ENCODE measurements around the gene SPTLC2.

The SPTLC2 gene

GRCh38 chr14:77508876-77509275 lies 107.6 kb downstream of the SPTLC2 start:
- Histone ChIP-seq H3K4me3 (ENCODE audit: low read length) (no peak overlapping the region), H3K27me3 (ENCODE audit: control insufficient read depth, insufficient read depth, low read length) (no peaks in the 10 kb centered on the region), H3K4me1 (ENCODE audit: control insufficient read depth, insufficient read depth, low read length) (no peaks in the 10 kb centered on the region), H3K9ac (ENCODE audit: low read length) (no peak overlapping the region), H3K36me3 (ENCODE audit: control insufficient read depth, insufficient read depth, low read length) (peaks cover 10% of the 10 kb centered on the region), H3K9me3 (ENCODE audit: control insufficient read depth, low read length) (no peaks in the 10 kb centered on the region)

GRCh38 chr14:77508249-77508648 lies 108.2 kb downstream of the SPTLC2 start:
- Histone ChIP-seq H3K4me3 (ENCODE audit: low read length) (no peak overlapping the region), H3K36me3 (ENCODE audit: control insufficient read depth, insufficient read depth, low read length) (peaks cover 10% of the 10 kb centered on the region), H3K27me3 (ENCODE audit: control insufficient read depth, insufficient read depth, low read length) (no peaks in the 10 kb centered on the region), H3K9me3 (ENCODE audit: control insufficient read depth, low read length) (no peaks in the 10 kb centered on the region), H3K4me1 (ENCODE audit: control insufficient read depth, insufficient read depth, low read length) (no peaks in the 10 kb centered on the region), H3K9ac (ENCODE audit: low read length) (no peak overlapping the region)

GRCh38 chr14:77507762-77508161 lies 108.7 kb downstream of the SPTLC2 start:
- no peaks in the 10 kb centered on the region for H3K27me3 ChIP-seq (ENCODE audit: control insufficient read depth, insufficient read depth, low read length)
- no peaks in the 10 kb centered on the region for H3K9me3 ChIP-seq (ENCODE audit: control insufficient read depth, low read length)
- no peaks in the 10 kb centered on the region for H3K4me1 ChIP-seq (ENCODE audit: control insufficient read depth, insufficient read depth, low read length)
- no peak overlapping the region for H3K9ac ChIP-seq (ENCODE audit: low read length)
- H3K36me3 ChIP-seq (ENCODE audit: control insufficient read depth, insufficient read depth, low read length) = peaks cover 10% of the 10 kb centered on the region
- no peak overlapping the region for H3K4me3 ChIP-seq (ENCODE audit: low read length)

- Histone ChIP-seq H3K4me1 (ENCODE audit: control insufficient read depth, insufficient read depth, low read length) (no peaks in the 10 kb centered on the region), H3K4me3 (ENCODE audit: low read length) (no peak overlapping the region), H3K9ac (ENCODE audit: low read length) (no peak overlapping the region), H3K36me3 (ENCODE audit: control insufficient read depth, insufficient read depth, low read length) (no peaks in the 10 kb centered on the region), H3K27me3 (ENCODE audit: control insufficient read depth, insufficient read depth, low read length) (peaks cover 6% of the 10 kb centered on the region), H3K9me3 (ENCODE audit: control insufficient read depth, low read length) (no peaks in the 10 kb centered on the region)
These were observed 111.4 kb downstream of the SPTLC2 start for GRCh38 chr14:77505031-77505430.

GRCh38 chr14:77503138-77503537 lies 113.3 kb downstream of the SPTLC2 start:
- no peaks in the 10 kb centered on the region for H3K9me3 ChIP-seq (ENCODE audit: control insufficient read depth, low read length)
- H3K4me1 ChIP-seq (ENCODE audit: control insufficient read depth, insufficient read depth, low read length) = peaks cover 5% of the 10 kb centered on the region
- H3K4me3 ChIP-seq (ENCODE audit: low read length) = no peak overlapping the region
- no peak overlapping the region for H3K9ac ChIP-seq (ENCODE audit: low read length)
- H3K36me3 ChIP-seq (ENCODE audit: control insufficient read depth, insufficient read depth, low read length) = no peaks in the 10 kb centered on the region
- H3K27me3 ChIP-seq (ENCODE audit: control insufficient read depth, insufficient read depth, low read length) = peaks cover 25% of the 10 kb centered on the region

GRCh38 chr14:77502109-77502782 lies 114.2 kb downstream of the SPTLC2 start:
- no peaks in the 10 kb centered on the region for H3K36me3 ChIP-seq (ENCODE audit: control insufficient read depth, insufficient read depth, low read length)
- peaks cover 29% of the 10 kb centered on the region for H3K27me3 ChIP-seq (ENCODE audit: control insufficient read depth, insufficient read depth, low read length)
- no peak overlapping the region for H3K4me3 ChIP-seq (ENCODE audit: low read length)
- H3K9ac ChIP-seq (ENCODE audit: low read length) = no peak overlapping the region
- H3K4me1 ChIP-seq (ENCODE audit: control insufficient read depth, insufficient read depth, low read length) = peaks cover 9% of the 10 kb centered on the region
- H3K9me3 ChIP-seq (ENCODE audit: control insufficient read depth, low read length) = no peaks in the 10 kb centered on the region

GRCh38 chr14:77498984-77499527 lies 117.4 kb downstream of the SPTLC2 start:
- Histone ChIP-seq H3K4me3 (ENCODE audit: low read length) (peak overlapping the region; percentile 14), H3K9me3 (ENCODE audit: control insufficient read depth, low read length) (no peaks in the 10 kb centered on the region), H3K36me3 (ENCODE audit: control insufficient read depth, insufficient read depth, low read length) (no peaks in the 10 kb centered on the region), H3K4me1 (ENCODE audit: control insufficient read depth, insufficient read depth, low read length) (peaks cover 9% of the 10 kb centered on the region), H3K9ac (ENCODE audit: low read length) (no peak overlapping the region), H3K27me3 (ENCODE audit: control insufficient read depth, insufficient read depth, low read length) (peaks cover 29% of the 10 kb centered on the region)

- H3K9ac ChIP-seq (ENCODE audit: low read length) = no peak within 1 kb of the TSS
- H3K4me3 ChIP-seq (ENCODE audit: low read length) = peak within 1 kb of the TSS; percentile 14
- no peaks in the 10 kb centered on the region for H3K9me3 ChIP-seq (ENCODE audit: control insufficient read depth, low read length)
- peaks cover 29% of the 10 kb centered on the region for H3K27me3 ChIP-seq (ENCODE audit: control insufficient read depth, insufficient read depth, low read length)
- peaks cover 9% of the 10 kb centered on the region for H3K4me1 ChIP-seq (ENCODE audit: control insufficient read depth, insufficient read depth, low read length)
- H3K36me3 ChIP-seq (ENCODE audit: control insufficient read depth, insufficient read depth, low read length) = no peaks in the 10 kb centered on the region
These were observed 118.1 kb downstream of the SPTLC2 start, which contains the start of gene ISM2 for GRCh38 chr14:77498120-77498979. TSS of gene ISM2 (minus strand) at chr14:77498816. CDS start at chr14:77498793, 23 bp downstream.

GRCh38 chr14:77495334-77495733 lies 121.1 kb downstream of the SPTLC2 start:
- peaks cover 26% of the 10 kb centered on the region for H3K27me3 ChIP-seq (ENCODE audit: control insufficient read depth, insufficient read depth, low read length)
- H3K36me3 ChIP-seq (ENCODE audit: control insufficient read depth, insufficient read depth, low read length) = no peaks in the 10 kb centered on the region
- H3K9ac ChIP-seq (ENCODE audit: low read length) = no peak overlapping the region
- no peaks in the 10 kb centered on the region for H3K9me3 ChIP-seq (ENCODE audit: control insufficient read depth, low read length)
- H3K4me3 ChIP-seq (ENCODE audit: low read length) = no peak overlapping the region
- H3K4me1 ChIP-seq (ENCODE audit: control insufficient read depth, insufficient read depth, low read length) = peaks cover 9% of the 10 kb centered on the region

- Histone ChIP-seq H3K27me3 (ENCODE audit: control insufficient read depth, insufficient read depth, low read length) (no peaks in the 10 kb centered on the region), H3K4me1 (ENCODE audit: control insufficient read depth, insufficient read depth, low read length) (no peaks in the 10 kb centered on the region), H3K9me3 (ENCODE audit: control insufficient read depth, low read length) (no peaks in the 10 kb centered on the region), H3K4me3 (ENCODE audit: low read length) (no peak overlapping the region), H3K9ac (ENCODE audit: low read length) (no peak overlapping the region), H3K36me3 (ENCODE audit: control insufficient read depth, insufficient read depth, low read length) (no peaks in the 10 kb centered on the region)
These were observed 125.4 kb downstream of the SPTLC2 start for GRCh38 chr14:77491056-77491455.

GRCh38 chr14:77490347-77490986 lies 126.0 kb downstream of the SPTLC2 start:
- H3K4me1 ChIP-seq (ENCODE audit: control insufficient read depth, insufficient read depth, low read length) = no peaks in the 10 kb centered on the region
- H3K9ac ChIP-seq (ENCODE audit: low read length) = no peak overlapping the region
- H3K4me3 ChIP-seq (ENCODE audit: low read length) = no peak overlapping the region
- no peaks in the 10 kb centered on the region for H3K36me3 ChIP-seq (ENCODE audit: control insufficient read depth, insufficient read depth, low read length)
- H3K27me3 ChIP-seq (ENCODE audit: control insufficient read depth, insufficient read depth, low read length) = no peaks in the 10 kb centered on the region
- no peaks in the 10 kb centered on the region for H3K9me3 ChIP-seq (ENCODE audit: control insufficient read depth, low read length)

- no peaks in the 10 kb centered on the region for H3K4me1 ChIP-seq (ENCODE audit: control insufficient read depth, insufficient read depth, low read length)
These were observed 127.4 kb downstream of the SPTLC2 start for GRCh38 chr14:77489041-77489440.

More at GRCh38 chr14:77489041-77489440, 127.4 kb downstream of the SPTLC2 start:
- no peaks in the 10 kb centered on the region for H3K9me3 ChIP-seq (ENCODE audit: control insufficient read depth, low read length)
- H3K4me3 ChIP-seq (ENCODE audit: low read length) = no peak overlapping the region
- no peak overlapping the region for H3K9ac ChIP-seq (ENCODE audit: low read length)
- H3K27me3 ChIP-seq (ENCODE audit: control insufficient read depth, insufficient read depth, low read length) = no peaks in the 10 kb centered on the region
- H3K36me3 ChIP-seq (ENCODE audit: control insufficient read depth, insufficient read depth, low read length) = no peaks in the 10 kb centered on the region
